ENCODE data around the gene PRPF8. TPM values are rescaled to one million over a fixed set of nuclear protein-coding genes. Genes with fewer than 3 reads are reported as not detected.
A peak's percentile ranks its signal among the peaks of the same experiment; 100 is the strongest.

Gene PRPF8
- total RNA-seq, 4 donors from 2014 or later, result 146 to 215 (median 183) TPM

DNA sequence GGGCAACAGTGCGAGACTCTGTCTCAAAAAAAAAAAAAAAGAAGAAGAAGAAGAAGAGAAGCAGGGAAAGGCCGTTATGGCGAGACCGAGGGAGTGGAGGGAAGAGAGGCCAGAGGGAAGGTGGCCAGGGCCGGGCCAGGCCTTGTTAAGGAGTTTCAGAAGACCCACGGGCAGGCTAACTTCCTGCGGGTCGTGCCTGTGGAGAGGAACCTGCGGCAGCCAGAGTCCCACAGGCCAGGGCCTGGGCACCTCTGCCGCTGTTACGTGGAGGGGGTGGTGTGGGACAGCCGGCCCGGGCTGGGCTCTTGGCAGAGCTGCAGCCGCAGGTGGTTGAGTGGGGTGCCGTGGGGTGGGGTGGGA lies 45.3 kb upstream of the PRPF8 start:
- DNase-seq (ENCODE audit: low spot score) (no peak), ATAC-seq (ENCODE audit: low FRiP score) (no peak)
- TF ChIP-seq, protein P1, sequence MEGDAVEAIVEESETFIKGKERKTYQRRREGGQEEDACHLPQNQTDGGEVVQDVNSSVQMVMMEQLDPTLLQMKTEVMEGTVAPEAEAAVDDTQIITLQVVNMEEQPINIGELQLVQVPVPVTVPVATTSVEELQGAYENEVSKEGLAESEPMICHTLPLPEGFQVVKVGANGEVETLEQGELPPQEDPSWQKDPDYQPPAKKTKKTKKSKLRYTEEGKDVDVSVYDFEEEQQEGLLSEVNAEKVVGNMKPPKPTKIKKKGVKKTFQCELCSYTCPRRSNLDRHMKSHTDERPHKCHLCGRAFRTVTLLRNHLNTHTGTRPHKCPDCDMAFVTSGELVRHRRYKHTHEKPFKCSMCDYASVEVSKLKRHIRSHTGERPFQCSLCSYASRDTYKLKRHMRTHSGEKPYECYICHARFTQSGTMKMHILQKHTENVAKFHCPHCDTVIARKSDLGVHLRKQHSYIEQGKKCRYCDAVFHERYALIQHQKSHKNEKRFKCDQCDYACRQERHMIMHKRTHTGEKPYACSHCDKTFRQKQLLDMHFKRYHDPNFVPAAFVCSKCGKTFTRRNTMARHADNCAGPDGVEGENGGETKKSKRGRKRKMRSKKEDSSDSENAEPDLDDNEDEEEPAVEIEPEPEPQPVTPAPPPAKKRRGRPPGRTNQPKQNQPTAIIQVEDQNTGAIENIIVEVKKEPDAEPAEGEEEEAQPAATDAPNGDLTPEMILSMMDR (IDR thresholded peaks at IDR 0.05), result no peak

DNA sequence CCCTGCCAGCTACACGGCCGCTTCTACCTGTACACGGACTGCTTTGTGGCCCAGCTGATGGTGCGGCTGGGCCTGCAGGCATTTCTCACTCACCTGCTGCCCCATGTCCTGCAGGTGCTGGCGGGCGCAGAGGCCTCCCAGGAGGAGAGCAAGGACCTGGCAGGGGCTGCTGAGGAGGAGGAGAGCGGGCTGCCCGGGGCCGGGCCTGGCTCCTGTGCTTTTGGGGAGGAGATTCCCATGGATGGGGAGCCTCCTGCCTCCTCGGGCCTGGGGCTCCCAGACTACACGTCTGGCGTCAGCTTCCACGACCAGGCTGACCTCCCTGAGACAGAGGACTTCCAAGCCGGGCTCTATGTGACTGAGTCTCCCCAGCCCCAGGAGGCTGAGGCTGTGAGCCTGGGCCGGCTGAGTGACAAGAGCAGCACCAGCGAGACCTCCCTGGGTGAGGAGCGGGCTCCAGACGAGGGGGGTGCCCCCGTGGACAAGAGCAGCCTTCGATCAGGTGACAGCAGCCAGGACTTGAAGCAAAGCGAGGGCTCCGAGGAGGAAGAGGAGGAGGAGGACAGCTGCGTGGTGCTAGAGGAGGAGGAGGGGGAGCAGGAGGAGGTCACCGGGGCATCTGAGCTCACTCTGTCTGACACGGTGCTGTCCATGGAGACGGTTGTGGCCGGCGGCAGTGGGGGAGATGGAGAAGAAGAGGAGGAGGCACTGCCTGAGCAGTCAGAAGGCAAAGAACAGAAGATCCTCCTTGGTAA lies 43.4 kb upstream of the PRPF8 start:
- ATAC-seq (ENCODE audit: low FRiP score), result no peak
- no peak for DNase-seq (ENCODE audit: low spot score)
- TF ChIP-seq, protein P1 (IDR thresholded peaks at IDR 0.05), result no peak

DNA sequence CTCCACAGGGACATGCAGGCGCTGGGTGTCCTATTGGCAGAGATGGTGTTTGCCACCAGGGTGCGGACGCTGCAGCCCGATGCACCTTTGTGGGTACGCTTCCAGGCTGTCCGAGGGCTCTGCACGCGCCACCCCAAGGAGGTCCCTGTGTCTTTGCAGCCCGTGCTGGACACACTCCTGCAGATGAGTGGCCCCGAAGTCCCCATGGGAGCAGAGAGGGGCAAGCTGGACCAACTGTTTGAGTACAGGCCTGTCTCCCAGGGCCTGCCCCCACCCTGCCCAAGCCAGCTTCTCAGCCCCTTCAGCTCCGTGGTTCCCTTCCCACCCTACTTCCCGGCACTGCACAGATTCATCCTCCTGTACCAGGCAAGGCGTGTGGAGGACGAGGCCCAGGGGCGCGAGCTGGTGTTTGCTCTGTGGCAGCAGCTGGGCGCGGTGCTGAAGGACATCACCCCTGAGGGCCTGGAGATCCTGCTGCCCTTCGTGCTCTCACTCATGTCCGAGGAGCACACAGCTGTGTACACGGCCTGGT lies 42.7 kb upstream of the PRPF8 start:
- ATAC-seq (ENCODE audit: low FRiP score) (no peak), DNase-seq (ENCODE audit: low spot score) (no peak)
- TF ChIP-seq, protein P1 (IDR thresholded peaks at IDR 0.05), result no peak

DNA sequence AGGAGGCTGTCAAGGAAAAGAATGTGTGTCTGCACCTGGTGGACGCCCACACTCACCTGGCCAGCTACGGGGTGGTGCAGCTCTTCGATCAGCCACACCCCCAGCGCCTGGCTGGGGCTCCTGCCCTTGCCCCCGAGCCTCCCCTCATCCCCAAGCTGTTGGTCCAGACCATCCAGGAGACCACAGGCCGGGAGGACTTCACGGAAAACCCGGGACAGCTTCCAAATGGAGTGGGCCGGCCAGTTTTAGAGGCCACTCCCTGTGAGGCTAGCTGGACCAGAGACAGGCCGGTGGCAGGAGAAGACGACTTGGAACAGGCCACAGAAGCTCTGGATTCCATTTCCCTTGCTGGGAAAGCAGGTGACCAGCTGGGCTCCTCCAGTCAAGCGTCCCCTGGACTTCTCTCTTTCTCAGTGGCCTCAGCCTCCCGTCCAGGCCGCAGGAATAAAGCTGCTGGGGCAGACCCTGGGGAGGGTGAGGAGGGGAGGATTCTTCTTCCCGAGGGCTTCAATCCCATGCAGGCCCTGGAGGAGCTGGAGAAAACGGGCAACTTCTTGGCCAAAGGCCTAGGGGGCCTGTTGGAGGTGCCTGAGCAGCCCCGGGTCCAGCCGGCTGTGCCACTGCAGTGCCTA lies 42.1 kb upstream of the PRPF8 start:
- TF ChIP-seq, protein P1 (IDR thresholded peaks at IDR 0.05), result no peak
- ATAC-seq (ENCODE audit: low FRiP score), result no peak
- DNase-seq (ENCODE audit: low spot score), result no peak

DNA sequence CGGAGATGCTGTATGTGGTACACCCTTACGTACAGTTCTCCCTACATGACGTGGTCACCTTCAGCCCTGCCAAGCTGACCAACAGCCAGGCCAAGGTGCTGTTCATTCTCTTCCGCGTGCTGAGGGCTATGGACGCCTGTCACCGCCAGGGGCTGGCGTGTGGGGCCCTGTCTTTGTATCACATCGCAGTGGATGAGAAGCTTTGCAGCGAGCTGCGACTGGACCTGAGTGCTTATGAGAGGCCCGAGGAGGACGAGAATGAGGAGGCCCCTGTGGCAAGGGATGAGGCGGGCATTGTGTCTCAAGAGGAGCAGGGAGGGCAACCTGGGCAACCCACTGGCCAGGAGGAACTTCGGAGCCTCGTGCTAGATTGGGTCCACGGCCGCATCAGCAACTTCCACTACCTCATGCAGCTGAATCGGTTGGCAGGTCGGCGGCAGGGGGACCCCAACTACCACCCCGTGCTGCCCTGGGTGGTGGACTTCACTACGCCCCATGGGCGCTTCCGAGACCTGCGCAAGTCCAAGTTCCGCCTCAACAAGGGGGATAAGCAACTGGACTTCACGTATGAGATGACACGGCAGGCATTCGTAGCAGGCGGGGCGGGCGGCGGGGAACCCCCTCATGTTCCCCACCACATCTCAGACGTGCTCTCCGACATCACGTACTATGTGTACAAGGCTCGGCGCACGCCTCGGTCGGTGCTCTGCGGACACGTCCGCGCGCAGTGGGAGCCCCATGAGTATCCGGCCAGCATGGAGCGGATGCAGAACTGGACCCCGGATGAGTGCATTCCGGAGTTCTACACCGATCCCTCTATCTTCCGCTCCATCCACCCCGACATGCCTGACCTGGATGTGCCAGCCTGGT lies 41.2 kb upstream of the PRPF8 start:
- no peak for ATAC-seq (ENCODE audit: low FRiP score)
- DNase-seq (ENCODE audit: low spot score), result no peak
- TF ChIP-seq, protein P1 (IDR thresholded peaks at IDR 0.05), result no peak

DNA sequence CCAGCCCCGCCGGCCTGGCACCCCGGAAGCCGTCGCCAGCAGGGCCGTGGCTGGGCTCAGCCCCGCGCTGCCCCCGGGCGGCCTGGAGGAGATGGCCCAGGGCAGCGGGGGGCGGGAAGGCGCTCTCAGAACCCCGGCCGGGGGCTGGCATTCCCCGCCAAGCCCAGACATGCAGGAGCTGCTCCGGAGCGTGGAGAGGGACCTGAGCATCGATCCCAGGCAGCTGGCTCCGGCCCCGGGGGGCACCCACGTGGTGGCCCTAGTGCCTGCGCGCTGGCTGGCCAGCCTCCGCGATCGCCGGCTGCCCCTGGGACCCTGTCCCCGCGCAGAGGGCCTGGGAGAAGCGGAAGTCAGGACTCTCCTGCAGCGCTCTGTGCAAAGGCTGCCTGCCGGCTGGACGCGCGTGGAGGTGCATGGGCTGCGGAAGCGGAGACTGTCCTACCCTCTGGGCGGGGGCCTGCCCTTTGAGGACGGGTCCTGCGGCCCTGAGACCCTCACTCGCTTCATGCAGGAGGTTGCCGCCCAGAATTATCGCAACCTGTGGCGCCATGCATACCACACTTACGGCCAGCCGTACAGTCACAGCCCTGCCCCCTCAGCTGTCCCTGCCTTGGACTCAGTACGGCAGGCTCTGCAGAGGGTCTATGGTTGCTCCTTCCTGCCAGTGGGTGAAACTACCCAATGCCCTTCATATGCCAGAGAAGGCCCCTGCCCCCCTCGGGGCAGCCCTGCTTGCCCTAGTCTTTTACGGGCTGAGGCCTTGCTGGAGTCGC lies 40.4 kb upstream of the PRPF8 start:
- DNase-seq (ENCODE audit: low spot score), result no peak
- ATAC-seq (ENCODE audit: low FRiP score), result peak; percentile 46
- TF ChIP-seq, protein P1 (IDR thresholded peaks at IDR 0.05), result no peak

Measured in omental fat pad (tissue), 4 donors.